NCI-H510A (cell line): ENCODE measurements around the gene TNK2.
A peak's percentile ranks its signal among the peaks of the same experiment; 100 is the strongest.
"Not testable (repeated sequence)": the region's sequence is repeated elsewhere in the genome, so short reads cannot be mapped to it uniquely, and the experiment has no call there.

ENCODE experiments used
- DNase-seq: peaks from one replicate; lab custom pipeline; 2025; lab: John Stamatoyannopoulos, UW

The TNK2 gene

GRCh38 chr3:195907934-195908693, at the start of gene TNK2:
TNK2 (minus strand) TSS chr3:195908551; CDS start chr3:195888588, 19,963 bp downstream.
- DNase-seq: peak; percentile 27

GRCh38 chr3:195956577-195956976, 48.2 kb upstream of the TNK2 start:
- no peak for DNase-seq

- not testable (repeated sequence) for DNase-seq
Observed at GRCh38 chr3:195955416-195955841, 47.1 kb upstream of the TNK2 start.

- DNase-seq: not testable (repeated sequence)
Observed at GRCh38 chr3:195954752-195955119, 46.4 kb upstream of the TNK2 start.

- not testable (repeated sequence) for DNase-seq
Observed at GRCh38 chr3:195954052-195954751, 45.9 kb upstream of the TNK2 start.

GRCh38 chr3:195952590-195952989, 44.2 kb upstream of the TNK2 start:
- not testable (repeated sequence) for DNase-seq

GRCh38 chr3:195951443-195952177, 43.3 kb upstream of the TNK2 start:
- DNase-seq: not testable (repeated sequence)

GRCh38 chr3:195950731-195951130, 42.4 kb upstream of the TNK2 start:
- not testable (repeated sequence) for DNase-seq

- not testable (repeated sequence) for DNase-seq
Observed at GRCh38 chr3:195950164-195950563, 41.8 kb upstream of the TNK2 start.

- DNase-seq: not testable (repeated sequence)
Observed at GRCh38 chr3:195946910-195947699, 38.8 kb upstream of the TNK2 start.

GRCh38 chr3:195941265-195941815, 33.0 kb upstream of the TNK2 start:
- DNase-seq: not testable (repeated sequence)

GRCh38 chr3:195940806-195941205, 32.5 kb upstream of the TNK2 start:
- not testable (repeated sequence) for DNase-seq

GRCh38 chr3:195939526-195940470, 31.4 kb upstream of the TNK2 start:
- not testable (repeated sequence) for DNase-seq

GRCh38 chr3:195933044-195933430, 24.7 kb upstream of the TNK2 start:
- DNase-seq: not testable (repeated sequence)

GRCh38 chr3:195932418-195933043, 24.2 kb upstream of the TNK2 start:
- DNase-seq: no peak

GRCh38 chr3:195931582-195932273, 23.4 kb upstream of the TNK2 start:
- DNase-seq: no peak

- no peak for DNase-seq
Observed at GRCh38 chr3:195929452-195929851, 21.1 kb upstream of the TNK2 start.

- no peak for DNase-seq
Observed at GRCh38 chr3:195921334-195921791, 13.0 kb upstream of the TNK2 start.

- DNase-seq: no peak
Observed at GRCh38 chr3:195918176-195918575, 9.8 kb upstream of the TNK2 start.
